ENCODE results near the gene SLC22A23. TPM values are rescaled to one million over a fixed set of nuclear protein-coding genes. Genes with fewer than 3 reads are reported as not detected.

The SLC22A23 gene
- polyA plus RNA-seq, 1 donor (not counting 4 experiments of a cell fraction or from before 2014, with no cell fraction given), result 4.3 TPM

- dilution Hi-C loops (cut with MboI; ENCODE audit: extremely low pct_ligation_motif_present, low sequenced_read_pairs), result no loop called here
- Histone ChIP-seq H3K9me3 (ENCODE audit: control insufficient read depth, low read depth, low read length) (no peaks in the 10 kb centered on the region), H3K27me3 (ENCODE audit: control insufficient read depth, extremely low read depth, insufficient read depth, low read length) (no peaks in the 10 kb centered on the region), H3K4me1 (ENCODE audit: control insufficient read depth, extremely low read depth, insufficient read depth, low read length) (no peaks in the 10 kb centered on the region), H4K20me1 (ENCODE audit: control insufficient read depth, extremely low read depth, insufficient read depth, low read length) (no peaks in the 10 kb centered on the region), H3K4me2 (ENCODE audit: control insufficient read depth, extremely low read depth, insufficient read depth, low read depth, low read length) (no peak overlapping the region), H3K9ac (ENCODE audit: control insufficient read depth, extremely low read depth, insufficient read depth, low read length) (no peak overlapping the region), H2AFZ (ENCODE audit: control insufficient read depth, low read length) (no peak overlapping the region), H3K9me1 (ENCODE audit: control insufficient read depth, extremely low read depth, insufficient read depth, low read length) (no peaks in the 10 kb centered on the region), H3K36me3 (ENCODE audit: control insufficient read depth in 2 of 2, extremely low read depth in 1 of 2, insufficient read depth in 2 of 2, low read length in 2 of 2) (no peaks in the 10 kb centered on the region), H3K4me3 (ENCODE audit: control insufficient read depth in 2 of 3, extremely low read depth in 1 of 3, insufficient read depth in 2 of 3, low read depth in 1 of 3, low read length in 3 of 3) (no peak overlapping the region), H3K79me2 (ENCODE audit: control insufficient read depth, insufficient read depth, low read length) (no peaks in the 10 kb centered on the region), H3K27ac (ENCODE audit: control insufficient read depth, insufficient read depth, low read length) (no peak overlapping the region)
- FAIRE-seq (no peak), DNase-seq (ENCODE audit: low read depth, low spot score) (no peak)
- TF ChIP-seq CTCF (optimal IDR thresholded peaks at IDR 0.05 in 1 of 3, IDR thresholded peaks at IDR 0.05 in 1 of 3, conservative IDR thresholded peaks at IDR 0.05 in 1 of 3; ENCODE audit: extremely low read depth in 1 of 3, insufficient read depth in 2 of 3, low read length in 3 of 3), result no peak
- no peak for TF ChIP-seq EZH2 (IDR thresholded peaks at IDR 0.05; ENCODE audit: low read length)
These were observed 111.0 kb downstream of the SLC22A23 start for GRCh38 chr6:3345836-3346235.

- H2AFZ ChIP-seq (ENCODE audit: control insufficient read depth, low read length), result no peak overlapping the region
- TF ChIP-seq EZH2 (IDR thresholded peaks at IDR 0.05; ENCODE audit: low read length) (no peak), CTCF (optimal IDR thresholded peaks at IDR 0.05 in 1 of 3, IDR thresholded peaks at IDR 0.05 in 1 of 3, conservative IDR thresholded peaks at IDR 0.05 in 1 of 3; ENCODE audit: extremely low read depth in 1 of 3, insufficient read depth in 2 of 3, low read length in 3 of 3) (no peak)
- H3K9me1 ChIP-seq (ENCODE audit: control insufficient read depth, extremely low read depth, insufficient read depth, low read length), result no peaks in the 10 kb centered on the region
- H3K4me2 ChIP-seq (ENCODE audit: control insufficient read depth, extremely low read depth, insufficient read depth, low read depth, low read length), result no peak overlapping the region
- dilution Hi-C loops (cut with MboI; ENCODE audit: extremely low pct_ligation_motif_present, low sequenced_read_pairs), result no loop called here
- no peaks in the 10 kb centered on the region for H4K20me1 ChIP-seq (ENCODE audit: control insufficient read depth, extremely low read depth, insufficient read depth, low read length)
- no peak overlapping the region for H3K9ac ChIP-seq (ENCODE audit: control insufficient read depth, extremely low read depth, insufficient read depth, low read length)
- no peaks in the 10 kb centered on the region for H3K4me1 ChIP-seq (ENCODE audit: control insufficient read depth, extremely low read depth, insufficient read depth, low read length)
- H3K4me3 ChIP-seq (ENCODE audit: control insufficient read depth in 2 of 3, extremely low read depth in 1 of 3, insufficient read depth in 2 of 3, low read depth in 1 of 3, low read length in 3 of 3), result no peak overlapping the region
- no peaks in the 10 kb centered on the region for H3K27me3 ChIP-seq (ENCODE audit: control insufficient read depth, extremely low read depth, insufficient read depth, low read length)
- no peaks in the 10 kb centered on the region for H3K9me3 ChIP-seq (ENCODE audit: control insufficient read depth, low read depth, low read length)
- no peak overlapping the region for H3K27ac ChIP-seq (ENCODE audit: control insufficient read depth, insufficient read depth, low read length)
- no peaks in the 10 kb centered on the region for H3K79me2 ChIP-seq (ENCODE audit: control insufficient read depth, insufficient read depth, low read length)
- DNase-seq (ENCODE audit: low read depth, low spot score), result no peak
- H3K36me3 ChIP-seq (ENCODE audit: control insufficient read depth in 2 of 2, extremely low read depth in 1 of 2, insufficient read depth in 2 of 2, low read length in 2 of 2), result no peaks in the 10 kb centered on the region
- FAIRE-seq, result no peak
These were observed 113.6 kb downstream of the SLC22A23 start for GRCh38 chr6:3343089-3343883.

Data from keratinocyte (primary cell).